B cell (primary cell): ENCODE results near the gene SUSD4. TPM values are rescaled to one million over a fixed set of nuclear protein-coding genes. Genes with fewer than 3 reads are reported as not detected.

Experiments
- ATAC-seq: fragments of 200-7000 bp; cut with Tn5 transposase; one replicate; pipeline ENCODE4 v1.10.0; 2021; ENCODE audit warnings: low read depth, mild to moderate bottlenecking, moderate number of reproducible peaks, moderate library complexity
- CTCF ChIA-PET: fragments of 350-600 bp; sonication (Branson Sonifier 250); formaldehyde crosslinking; loops from one replicate; lab custom pipeline; 2021; ENCODE audit warnings: antibody characterized with exemption, inconsistent platforms; lab: Charles Lee
- POLR2A ChIA-PET: fragments of 350-600 bp; sonication (Branson Sonifier 250); formaldehyde crosslinking; loops from one replicate; lab custom pipeline; 2021; ENCODE audit warnings: antibody characterized with exemption; lab: Charles Lee
- DNase-seq: peaks from one replicate; pipeline ENCODE4 v3.0.0; 2013
- H2AFZ ChIP-seq: 2 replicates; pipeline ENCODE4 v1.6.1; 2012; ENCODE audit warnings: mild to moderate bottlenecking, low read depth, low read length; ENCODE audit not compliant: insufficient read depth, poor library complexity, severe bottlenecking
- H3K27ac ChIP-seq, 2 donors: 1 replicate in 1 of 2; 2 replicates in 1 of 2; pipeline ENCODE4 v1.5.1; 2012 to 2013; ENCODE audit warnings: low read length in 2 of 2, mild to moderate bottlenecking in 2 of 2, moderate library complexity in 1 of 2
- H3K27me3 ChIP-seq, 4 experiments: fragments of 200-600 bp in 1 of 4; sonication (generic) in 1 of 4; replicated peaks in 1 of 4; 1 replicate in 2 of 4; 2 replicates in 2 of 4; pipeline versions ENCODE4 v1.6.1 to v1.7.0; 2013 to 2016; ENCODE audit warnings: low read length in 3 of 4, mild to moderate bottlenecking in 2 of 4, mixed read lengths in 1 of 4, moderate library complexity in 1 of 4; ENCODE audit not compliant: insufficient read depth in 4 of 4, control insufficient read depth in 3 of 4; ENCODE audit errors: control extremely low read depth in 1 of 4
- H3K36me3 ChIP-seq, 2 experiments: replicated peaks in 1 of 2; 1 replicate in 1 of 2; 2 replicates in 1 of 2; pipeline versions ENCODE4 v1.6.1 to v1.7.1; 2013; ENCODE audit warnings: low read length in 1 of 2; ENCODE audit not compliant: insufficient read depth in 2 of 2, control insufficient read depth in 1 of 2; ENCODE audit errors: control extremely low read depth in 1 of 2, extremely low read depth in 1 of 2
- H3K4me1 ChIP-seq, 2 donors: fragments of 200-600 bp in 1 of 2; sonication (generic) in 1 of 2; 1 replicate in 1 of 2; 2 replicates in 1 of 2; pipeline versions ENCODE4 v1.5.1 to v1.6.1; 2013 to 2017; ENCODE audit warnings: low read length in 2 of 2; ENCODE audit not compliant: control insufficient read depth in 2 of 2, insufficient read depth in 2 of 2
- H3K4me2 ChIP-seq: replicated peaks from 2 replicates; pipeline ENCODE3; 2012; ENCODE audit warnings: mild to moderate bottlenecking, low read depth, low read length; ENCODE audit not compliant: poor library complexity, severe bottlenecking
- H3K4me3 ChIP-seq, 5 experiments: fragments of 200-600 bp in 1 of 5; sonication (generic) in 1 of 5; 1 replicate in 3 of 5; 2 replicates in 2 of 5; pipeline versions ENCODE4 v1.5.1 to v1.7.0; 2011 to 2016; ENCODE audit warnings: low read length in 4 of 5, mild to moderate bottlenecking in 4 of 5, low read depth in 2 of 5, control low read depth in 1 of 5, moderate library complexity in 1 of 5; ENCODE audit not compliant: insufficient read depth in 1 of 5; ENCODE audit errors: control extremely low read depth in 1 of 5, extremely low read depth in 1 of 5
- H3K79me2 ChIP-seq: fragments of 200-600 bp; sonication (generic); one replicate; pipeline ENCODE4 v1.6.0; 2016; ENCODE audit warnings: low read length; ENCODE audit not compliant: control insufficient read depth, insufficient read depth
- H3K9ac ChIP-seq: fragments of 200-600 bp; sonication (generic); 2 replicates; pipeline ENCODE4 v1.6.1; 2017; ENCODE audit warnings: mild to moderate bottlenecking, low read length, moderate library complexity
- H3K9me3 ChIP-seq, 3 donors: one replicate each; pipeline versions ENCODE4 v1.6.1 to v1.7.1; 2013; ENCODE audit warnings: low read length in 2 of 3; ENCODE audit not compliant: control insufficient read depth in 2 of 3, insufficient read depth in 1 of 3; ENCODE audit errors: control extremely low read depth in 1 of 3
- H4K20me1 ChIP-seq: 2 replicates; pipeline ENCODE4 v1.6.0; 2012; ENCODE audit warnings: mild to moderate bottlenecking, low read length; ENCODE audit not compliant: insufficient read depth, control insufficient read depth, poor library complexity, severe bottlenecking
- H3K27ac Mint-ChIP-seq: one replicate; pipeline ENCODE4 v1.8.0; 2021; ENCODE audit warnings: mixed read lengths
- H3K27me3 Mint-ChIP-seq: one replicate; pipeline ENCODE4 v1.8.0; 2021; ENCODE audit warnings: mixed read lengths
- H3K4me1 Mint-ChIP-seq: one replicate; pipeline ENCODE4 v1.8.0; 2021; ENCODE audit warnings: mixed read lengths
- H3K4me3 Mint-ChIP-seq: one replicate; pipeline ENCODE4 v1.8.0; 2021; ENCODE audit warnings: mixed read lengths
- H3K9me3 Mint-ChIP-seq: one replicate; pipeline ENCODE4 v1.8.0; 2022; ENCODE audit warnings: mixed read lengths; ENCODE audit not compliant: insufficient read depth
- EZH2 ChIP-seq: IDR thresholded peaks from 2 replicates; pipeline ENCODE4 v1.6.1; 2012; ENCODE audit warnings: borderline replicate concordance, low read depth, mild to moderate bottlenecking, moderate library complexity, low read length; ENCODE audit not compliant: insufficient read depth, poor library complexity, severe bottlenecking
- WGBS: methylation state at CpG from one replicate; pipeline ENCODE4 v1.1.5; 2013; ENCODE audit warnings: missing lambda C conversion rate; ENCODE audit not compliant: insufficient coverage; 5-methylcytosine and 5-hydroxymethylcytosine counted together
- intact Hi-C: fragments of 100-400 bp; cut with micrococcal nuclease; formaldehyde crosslinking; loops from one replicate; pipeline ENCODE4 v1.10.0; 2022
- polyA plus RNA-seq: library from polyadenylated mRNA; depleted of rRNA; stranded (reverse); fragments of >200 nt; gene quantifications from 2 replicates; pipeline ENCODE4 v1.2.3, GENCODE V29; 2012
- total RNA-seq, 2 donors: library from RNA; stranded (reverse); fragments of 120-200 nt in 1 of 2; gene quantifications; 1 replicate in 1 of 2; 2 replicates in 1 of 2; pipeline versions ENCODE4 v1.2.3 to v1.2.4, GENCODE V29; 2013 to 2022
- TF ChIP-seq, protein P1 (sequence below): fragments of 200-600 bp; IDR thresholded peaks from one replicate; pipeline ENCODE4 v1.8.0; 2022; ENCODE audit warnings: antibody characterized with exemption, mild to moderate bottlenecking

Gene SUSD4
- total and polyA plus RNA-seq, 2 donors (not counting 1 experiment from before 2014, with no cell fraction given), result 0.13 TPM; not detected in 1

DNA sequence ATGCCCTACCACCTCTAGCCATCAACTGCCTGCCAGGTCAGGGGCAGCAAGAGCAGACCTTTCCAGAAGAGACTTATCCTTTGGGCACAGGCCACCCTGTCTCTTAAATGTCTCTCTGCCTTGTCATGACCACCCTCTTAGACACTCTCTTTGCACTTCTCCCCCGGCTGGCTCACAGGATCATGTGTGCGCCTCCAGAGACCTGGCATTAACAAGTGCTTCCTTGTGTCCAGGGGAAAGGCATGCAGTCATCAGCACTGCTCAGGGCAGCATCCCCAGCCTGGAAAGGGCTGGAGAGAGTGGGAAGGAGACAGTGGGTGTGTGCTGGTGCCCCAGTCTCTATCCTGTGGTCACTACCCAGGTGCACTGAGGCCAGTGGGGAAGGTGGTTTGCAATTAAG, 135.8 kb downstream of the SUSD4 start:
- peaks cover 19% of the 10 kb centered on the region for H3K27me3 Mint-ChIP-seq
- Histone ChIP-seq H3K27me3 (no peaks in the 10 kb centered on the region), H3K36me3 (no peaks in the 10 kb centered on the region), H3K9me3 (no peaks in the 10 kb centered on the region), H3K4me3 (no peak overlapping the region), H3K4me2 (no peak overlapping the region), H3K27ac (no peak overlapping the region), H4K20me1 (no peaks in the 10 kb centered on the region), H3K4me1 (no peaks in the 10 kb centered on the region), H3K9ac (no peak overlapping the region), H3K79me2 (no peaks in the 10 kb centered on the region), H2AFZ (no peak overlapping the region)
- no peak overlapping the region for H3K27ac Mint-ChIP-seq
- CTCF ChIA-PET, result no interaction called here
- TF ChIP-seq, protein P1, sequence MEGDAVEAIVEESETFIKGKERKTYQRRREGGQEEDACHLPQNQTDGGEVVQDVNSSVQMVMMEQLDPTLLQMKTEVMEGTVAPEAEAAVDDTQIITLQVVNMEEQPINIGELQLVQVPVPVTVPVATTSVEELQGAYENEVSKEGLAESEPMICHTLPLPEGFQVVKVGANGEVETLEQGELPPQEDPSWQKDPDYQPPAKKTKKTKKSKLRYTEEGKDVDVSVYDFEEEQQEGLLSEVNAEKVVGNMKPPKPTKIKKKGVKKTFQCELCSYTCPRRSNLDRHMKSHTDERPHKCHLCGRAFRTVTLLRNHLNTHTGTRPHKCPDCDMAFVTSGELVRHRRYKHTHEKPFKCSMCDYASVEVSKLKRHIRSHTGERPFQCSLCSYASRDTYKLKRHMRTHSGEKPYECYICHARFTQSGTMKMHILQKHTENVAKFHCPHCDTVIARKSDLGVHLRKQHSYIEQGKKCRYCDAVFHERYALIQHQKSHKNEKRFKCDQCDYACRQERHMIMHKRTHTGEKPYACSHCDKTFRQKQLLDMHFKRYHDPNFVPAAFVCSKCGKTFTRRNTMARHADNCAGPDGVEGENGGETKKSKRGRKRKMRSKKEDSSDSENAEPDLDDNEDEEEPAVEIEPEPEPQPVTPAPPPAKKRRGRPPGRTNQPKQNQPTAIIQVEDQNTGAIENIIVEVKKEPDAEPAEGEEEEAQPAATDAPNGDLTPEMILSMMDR, result no peak
- TF ChIP-seq EZH2, result no peak
- 100% methylated on average over 2 of the region's 2 CpGs for WGBS
- H3K4me3 Mint-ChIP-seq, result no peak overlapping the region
- POLR2A ChIA-PET, result no interaction called here
- H3K4me1 Mint-ChIP-seq, result no peaks in the 10 kb centered on the region
- H3K9me3 Mint-ChIP-seq, result no peaks in the 10 kb centered on the region
- ATAC-seq (no peak), DNase-seq (no peak)
- intact Hi-C loops, result no loop called here

DNA sequence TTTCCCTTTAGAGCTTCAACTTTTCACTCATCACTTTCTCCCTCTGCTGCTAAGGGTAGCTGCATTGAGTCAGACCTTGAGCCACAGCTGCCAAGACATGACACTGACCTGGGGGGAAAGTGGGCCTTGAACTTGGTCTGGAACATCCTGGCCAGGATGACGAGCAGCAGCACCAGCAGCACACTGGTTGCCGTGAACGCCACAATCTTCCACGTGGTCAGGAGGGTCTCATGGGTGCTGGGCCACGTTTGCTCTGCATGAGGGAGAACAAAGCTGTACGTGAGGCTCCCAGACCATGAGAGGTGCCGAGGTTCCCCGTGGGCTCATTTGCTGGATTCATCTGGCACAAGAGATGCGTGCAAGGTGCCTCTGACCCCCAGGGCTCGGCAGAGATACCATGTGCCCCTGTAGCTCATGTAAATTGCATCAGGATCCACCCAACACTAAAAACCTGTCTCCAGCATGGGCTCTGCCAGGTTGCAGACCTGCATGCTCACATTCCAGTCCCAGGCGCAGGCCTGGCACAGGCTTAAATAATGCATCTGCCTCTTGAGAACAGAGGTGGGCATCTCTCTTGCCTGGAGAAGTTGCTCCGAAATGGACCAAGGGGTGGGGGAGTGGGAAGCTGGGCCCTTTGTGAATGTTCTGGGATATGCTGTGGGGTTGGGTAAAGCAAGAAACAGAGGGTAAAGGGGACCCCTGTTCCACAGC, 136.3 kb downstream of the SUSD4 start:
- H3K27ac Mint-ChIP-seq, result no peak overlapping the region
- DNase-seq (no peak), ATAC-seq (no peak)
- Histone ChIP-seq H3K27ac (no peak overlapping the region), H3K79me2 (no peaks in the 10 kb centered on the region), H3K27me3 (no peaks in the 10 kb centered on the region), H3K4me1 (no peaks in the 10 kb centered on the region), H3K36me3 (no peaks in the 10 kb centered on the region), H3K4me3 (no peak overlapping the region), H3K4me2 (no peak overlapping the region), H3K9ac (no peak overlapping the region), H2AFZ (no peak overlapping the region), H4K20me1 (no peaks in the 10 kb centered on the region), H3K9me3 (no peaks in the 10 kb centered on the region)
- no peak overlapping the region for H3K4me3 Mint-ChIP-seq
- intact Hi-C loops, result no loop called here
- WGBS, result 86% methylated on average over 12 of the region's 12 CpGs
- peaks cover 23% of the 10 kb centered on the region for H3K27me3 Mint-ChIP-seq
- ChIA-PET CTCF (no interaction called here), POLR2A (no interaction called here)
- no peaks in the 10 kb centered on the region for H3K4me1 Mint-ChIP-seq
- TF ChIP-seq, protein P1, result no peak
- no peak for TF ChIP-seq EZH2
- no peaks in the 10 kb centered on the region for H3K9me3 Mint-ChIP-seq
